Aorta (tissue), 5 donors: ENCODE results near the gene TRANK1. TPM values are rescaled to one million over a fixed set of nuclear protein-coding genes. Genes with fewer than 3 reads are reported as not detected.

Experiments used
- ATAC-seq: fragments of 200-7000 bp; cut with Tn5 transposase; one replicate; pipeline ENCODE4 v1.9.1; 2022; ENCODE audit warnings: moderate library complexity; ENCODE audit not compliant: low FRiP score
- DNase-seq, 2 donors: peaks; one replicate each; pipeline ENCODE4 v3.0.0-alpha.2; 2020
- H3K27ac ChIP-seq, 2 donors: one replicate each; pipeline ENCODE4 v1.5.1; 2013; ENCODE audit warnings: low read length in 2 of 2, mild to moderate bottlenecking in 2 of 2, moderate library complexity in 2 of 2, control low read depth in 1 of 2, inconsistent platforms in 1 of 2, low read depth in 1 of 2
- H3K27me3 ChIP-seq, 2 donors: one replicate each; pipeline ENCODE4 v1.6.1; 2013; ENCODE audit warnings: control low read depth in 1 of 2, low read length in 1 of 2, mild to moderate bottlenecking in 1 of 2, moderate library complexity in 1 of 2; ENCODE audit not compliant: insufficient read depth in 2 of 2, control insufficient read depth in 1 of 2
- H3K36me3 ChIP-seq, 2 donors: one replicate each; pipeline ENCODE4 v1.6.1; 2013; ENCODE audit warnings: control low read depth in 1 of 2, low read length in 1 of 2, mild to moderate bottlenecking in 1 of 2; ENCODE audit not compliant: insufficient read depth in 2 of 2, control insufficient read depth in 1 of 2
- H3K4me1 ChIP-seq, 2 donors: one replicate each; pipeline ENCODE4 v1.6.1; 2013; ENCODE audit warnings: low read length in 2 of 2, control low read depth in 1 of 2, mild to moderate bottlenecking in 1 of 2, moderate library complexity in 1 of 2; ENCODE audit not compliant: insufficient read depth in 2 of 2, control insufficient read depth in 1 of 2
- H3K4me3 ChIP-seq, 2 donors: one replicate each; pipeline ENCODE4 v1.5.1; 2013; ENCODE audit warnings: low read length in 2 of 2, control low read depth in 1 of 2, mild to moderate bottlenecking in 1 of 2
- H3K9me3 ChIP-seq: one replicate; pipeline ENCODE4 v1.6.1; 2013; ENCODE audit warnings: mild to moderate bottlenecking, low read length; ENCODE audit not compliant: control insufficient read depth
- WGBS, 2 donors: extraction: QIAGEN DNeasy Blood & Tissue Kit; methylation state at CpG; one replicate each; pipeline ENCODE4 v1.1.7; 2013; 5-methylcytosine and 5-hydroxymethylcytosine counted together
- intact Hi-C, 2 donors: fragments of 100-400 bp; cut with DNase I; formaldehyde crosslinking; loops; one replicate each; pipeline versions ENCODE4 v1.14.2 to v1.15.0; 2022
- polyA plus RNA-seq, 2 donors: library from polyadenylated mRNA; stranded (reverse); fragments of 200-250 nt; gene quantifications; one replicate each; pipeline ENCODE4 v1.2.3, GENCODE V29; 2013
- total RNA-seq, 2 donors: library from RNA; stranded (reverse); fragmentation: NEBNext Ultra II Directional; extraction: Animal tissue kit (Norgen Biotek cat#: 25700); gene quantifications; one replicate each; pipeline ENCODE4 v1.2.1, GENCODE V29; 2021
- donor health status: healthy with polysubstance abuse.
- donor health status: Bipolar disorder and iron deficiency.
- donor health status: DM: no; HTN: no; CAD: no.
- donor health status: DM: no; HTN: no; CAD: no.
- donor health status: DM: yes; HTN: yes; CAD: no.

TRANK1 gene
- total and polyA plus RNA-seq, 4 donors = 5.0 to 47.1 (median 32.9) TPM

DNA sequence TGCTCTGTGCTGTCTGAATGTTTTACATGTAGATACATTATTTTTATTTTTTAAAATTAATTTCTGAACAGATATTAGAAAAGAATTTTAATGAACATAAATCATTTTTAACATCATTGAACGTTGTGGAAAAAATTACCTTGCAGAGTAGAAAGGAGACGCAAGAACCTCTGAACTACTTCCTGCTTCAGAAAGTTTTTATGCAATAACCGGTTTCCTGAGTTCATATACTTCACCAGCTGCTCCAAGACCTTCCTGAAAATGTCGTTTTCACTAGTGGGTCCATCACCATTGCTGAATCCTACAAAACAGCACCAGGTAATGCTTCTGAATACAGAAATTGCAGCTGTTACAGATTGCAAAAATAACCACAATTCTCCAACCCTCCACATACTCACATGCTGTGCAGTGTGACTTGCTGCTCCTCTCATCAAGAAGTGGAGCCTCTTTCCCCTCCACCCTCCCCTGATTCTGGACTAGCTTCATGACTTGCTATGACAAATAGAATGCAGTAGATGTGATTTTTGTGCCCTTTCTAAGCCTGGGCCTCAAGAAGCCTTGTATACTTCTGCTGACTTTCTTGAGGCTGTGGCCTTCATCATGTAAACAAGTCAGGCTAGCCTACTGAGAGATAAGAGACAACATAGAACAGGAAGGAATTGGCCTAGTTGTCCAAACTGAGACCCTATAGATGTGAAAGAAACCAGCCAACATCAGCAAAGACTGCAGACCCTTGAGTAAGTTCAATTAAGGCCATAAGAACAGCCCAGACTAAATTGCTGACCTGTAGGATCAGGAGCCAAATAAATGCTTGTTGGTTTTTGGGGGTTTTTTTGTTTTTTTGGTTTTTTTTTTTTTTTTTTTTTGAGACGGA is 80.4 kb downstream of the TRANK1 start:
- Histone ChIP-seq H3K27me3 (no peaks in the 10 kb centered on the region), H3K4me1 (peaks cover 0 to 2% of the 10 kb centered on the region in 2 donors), H3K36me3 (peaks cover 3 to 12% of the 10 kb centered on the region in 2 donors), H3K27ac (no peak overlapping the region), H3K4me3 (no peak overlapping the region), H3K9me3 (no peaks in the 10 kb centered on the region)
- ATAC-seq = no peak
- WGBS, 2 donors = 86 to 87% methylated on average over 4 to 5 of the region's 5 CpGs
- no peak for DNase-seq
- intact Hi-C loops = loop anchor here in 1 of 2 donors (5.0 kb wide), 1 partner anchor 137 kb away; no protein-coding TSS in a partner anchor

DNA sequence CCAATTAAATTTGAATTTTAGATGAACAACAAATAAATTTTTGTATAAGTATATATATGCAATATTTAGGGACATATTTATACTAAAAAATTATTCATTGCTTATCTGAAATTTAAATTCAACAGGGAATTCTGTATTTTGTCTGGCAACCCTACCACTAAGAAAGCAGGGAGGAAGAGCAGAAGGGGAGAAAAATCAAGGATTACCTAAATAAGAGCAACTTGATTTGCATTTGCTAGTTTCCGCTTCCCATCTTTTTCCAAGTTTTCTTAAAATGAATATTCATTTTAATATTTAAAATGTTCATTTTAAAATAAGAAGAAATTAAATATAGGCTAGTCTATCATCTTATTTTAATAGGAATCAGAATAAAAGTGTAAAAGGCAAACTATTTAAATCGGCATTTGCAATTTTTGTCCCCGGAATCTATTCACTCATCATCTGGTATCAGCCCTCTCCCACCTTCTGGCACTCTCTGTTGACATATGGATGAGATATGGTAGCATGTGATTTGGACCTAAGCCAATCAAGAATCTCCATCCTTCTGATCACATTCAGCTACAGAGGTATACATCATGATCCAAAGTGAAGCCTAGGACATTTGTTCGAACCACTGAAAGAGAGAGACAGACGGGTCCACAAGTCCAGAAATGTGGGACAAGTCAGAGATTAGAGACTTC is 82.6 kb downstream of the TRANK1 start:
- Histone ChIP-seq H3K36me3 (peaks cover 7 to 24% of the 10 kb centered on the region in 2 donors), H3K4me1 (peaks cover 0 to 2% of the 10 kb centered on the region in 2 donors), H3K27ac (no peak overlapping the region), H3K27me3 (no peaks in the 10 kb centered on the region), H3K9me3 (no peaks in the 10 kb centered on the region), H3K4me3 (no peak overlapping the region)
- intact Hi-C loops = no loop called here
- 97% methylated on average over 5 of the region's 5 CpGs for WGBS, 2 donors
- DNase-seq (no peak), ATAC-seq (no peak)

- intact Hi-C loops = no loop called here
- H3K4me1 ChIP-seq = peaks cover 0 to 1% of the 10 kb centered on the region in 2 donors
- no peaks in the 10 kb centered on the region for H3K27me3 ChIP-seq
- ATAC-seq (no peak), DNase-seq (no peak)
- H3K9me3 ChIP-seq = no peaks in the 10 kb centered on the region
- no peak overlapping the region for H3K4me3 ChIP-seq
- no peak overlapping the region for H3K27ac ChIP-seq
- peaks cover 7 to 25% of the 10 kb centered on the region in 2 donors for H3K36me3 ChIP-seq
- WGBS, 2 donors = 92 to 98% methylated on average over 3 of the region's 3 CpGs
Measured at GRCh38 chr3:36859494-36859893, 85.4 kb downstream of the TRANK1 start.

GRCh38 chr3:36852071-36852470 is 92.8 kb downstream of the TRANK1 start:
- no peak overlapping the region for H3K27ac ChIP-seq
- H3K4me3 ChIP-seq = no peak overlapping the region
- no peaks in the 10 kb centered on the region for H3K9me3 ChIP-seq
- ATAC-seq = no peak
- no peaks in the 10 kb centered on the region for H3K27me3 ChIP-seq
- intact Hi-C loops = no loop called here
- no peaks in the 10 kb centered on the region for H3K4me1 ChIP-seq
- WGBS, 2 donors = 27 to 39% methylated on average over 3 of the region's 3 CpGs
- no peak for DNase-seq
- H3K36me3 ChIP-seq = peaks cover 2 to 15% of the 10 kb centered on the region in 2 donors

- H3K4me3 ChIP-seq = no peak overlapping the region
- DNase-seq (no peak), ATAC-seq (no peak)
- H3K27me3 ChIP-seq = no peaks in the 10 kb centered on the region
- H3K4me1 ChIP-seq = no peaks in the 10 kb centered on the region
- H3K9me3 ChIP-seq = no peaks in the 10 kb centered on the region
- no peak overlapping the region for H3K27ac ChIP-seq
- intact Hi-C loops = no loop called here
- 22 to 36% methylated on average over 1 of the region's 1 CpG for WGBS, 2 donors
- peaks cover 4 to 15% of the 10 kb centered on the region in 2 donors for H3K36me3 ChIP-seq
Measured at GRCh38 chr3:36850743-36851142, 94.1 kb downstream of the TRANK1 start.

- intact Hi-C loops = no loop called here
- no peaks in the 10 kb centered on the region for H3K9me3 ChIP-seq
- H3K27ac ChIP-seq = no peak overlapping the region
- whole genome bisulfite sequencing, 2 donors = 94 to 95% methylated on average over 1 of the region's 1 CpG
- H3K27me3 ChIP-seq = no peaks in the 10 kb centered on the region
- ATAC-seq = no peak
- H3K36me3 ChIP-seq = peaks cover 4 to 24% of the 10 kb centered on the region in 2 donors
- no peak for DNase-seq
- no peaks in the 10 kb centered on the region for H3K4me1 ChIP-seq
- H3K4me3 ChIP-seq = no peak overlapping the region
Measured at GRCh38 chr3:36846406-36846805, 98.4 kb downstream of the TRANK1 start.

GRCh38 chr3:36843065-36844051 is 101.5 kb downstream of the TRANK1 start:
- ATAC-seq = peak; percentile 42
- H3K36me3 ChIP-seq = peaks cover 7 to 22% of the 10 kb centered on the region in 2 donors
- no peaks in the 10 kb centered on the region for H3K27me3 ChIP-seq
- H3K4me3 ChIP-seq = no peak overlapping the region
- peaks cover 1% of the 10 kb centered on the region for H3K9me3 ChIP-seq
- no peak overlapping the region for H3K27ac ChIP-seq
- DNase-seq = no peak
- WGBS, 2 donors = 58 to 62% methylated on average over 4 of the region's 4 CpGs
- H3K4me1 ChIP-seq = no peaks in the 10 kb centered on the region
- intact Hi-C loops = no loop called here

GRCh38 chr3:36842275-36842674 is 102.6 kb downstream of the TRANK1 start:
- Histone ChIP-seq H3K9me3 (peaks cover 1% of the 10 kb centered on the region), H3K4me1 (no peaks in the 10 kb centered on the region), H3K27ac (no peak overlapping the region), H3K4me3 (no peak overlapping the region), H3K36me3 (peaks cover 7 to 23% of the 10 kb centered on the region in 2 donors), H3K27me3 (no peaks in the 10 kb centered on the region)
- intact Hi-C loops = no loop called here
- ATAC-seq = no peak
- WGBS, 2 donors = 96 to 97% methylated on average over 5 of the region's 5 CpGs
- DNase-seq = no peak
